SK-N-SH treated with all-trans-retinoic acid at 6 μM for 48 hours (cell line): ENCODE data around the gene IZUMO2.

Experiments used
- ATAC-seq: fragments of 200-7000 bp; cut with Tn5 transposase; 3 replicates; pipeline ENCODE4 v1.9.1; 2020; ENCODE audit warnings: mild to moderate bottlenecking, moderate library complexity
- ARNTL ChIP-seq: fragments of 450-650 bp; formaldehyde crosslinking; IDR thresholded peaks from 2 replicates; pipeline ENCODE4 v1.5.0; 2020; ENCODE audit warnings: low read depth, mild to moderate bottlenecking, moderate library complexity, borderline replicate concordance
- BACH2 ChIP-seq: fragments of 250-450 bp; sonication (Bioruptor Pico); IDR thresholded peaks from 2 replicates; pipeline ENCODE4 v1.9.0; 2021; ENCODE audit warnings: mild to moderate bottlenecking, borderline replicate concordance
- CREB5 ChIP-seq: fragments of 250-450 bp; sonication (Bioruptor Pico); IDR thresholded peaks from 2 replicates; pipeline ENCODE4 v1.5.1; 2020; ENCODE audit warnings: low read depth, mild to moderate bottlenecking, moderate library complexity
- CSDC2 ChIP-seq: fragments of 250-450 bp; sonication (Bioruptor Pico); IDR thresholded peaks from 2 replicates; pipeline ENCODE4 v1.5.0; 2020; ENCODE audit warnings: mild to moderate bottlenecking, moderate library complexity
- CSRNP3 ChIP-seq: fragments of 250-450 bp; sonication (Bioruptor Pico); IDR thresholded peaks from 2 replicates; pipeline ENCODE4 v1.5.1; 2021; ENCODE audit warnings: mild to moderate bottlenecking, moderate library complexity
- PATZ1 ChIP-seq: fragments of 250-450 bp; sonication (Bioruptor Pico); IDR thresholded peaks from 2 replicates; pipeline ENCODE4 v1.8.0; 2020; ENCODE audit warnings: mild to moderate bottlenecking, moderate library complexity, borderline replicate concordance
- POU6F1 ChIP-seq: fragments of 250-450 bp; sonication (Bioruptor Pico); IDR thresholded peaks from 2 replicates; pipeline ENCODE4 v1.8.0; 2021; ENCODE audit warnings: low read depth, mild to moderate bottlenecking, moderate library complexity, borderline replicate concordance
- RARB ChIP-seq: fragments of 250-450 bp; sonication (Bioruptor Pico); IDR thresholded peaks from 2 replicates; pipeline ENCODE4 v1.8.0; 2021; ENCODE audit warnings: mild to moderate bottlenecking, moderate library complexity
- TCF4 ChIP-seq: fragments of 250-450 bp; sonication (Bioruptor Pico); IDR thresholded peaks from 2 replicates; pipeline ENCODE4 v1.8.0; 2021; ENCODE audit warnings: mild to moderate bottlenecking, moderate library complexity, borderline replicate concordance
- TSHZ2 ChIP-seq: fragments of 250-450 bp; sonication (Bioruptor Pico); IDR thresholded peaks from 2 replicates; pipeline ENCODE4 v1.5.0; 2020; ENCODE audit warnings: mild to moderate bottlenecking, moderate library complexity
- ZC3H10 ChIP-seq: fragments of 250-450 bp; sonication (Bioruptor Pico); IDR thresholded peaks from 2 replicates; pipeline ENCODE4 v1.5.1; 2021; ENCODE audit warnings: mild to moderate bottlenecking, moderate library complexity
- ZFP3 ChIP-seq: fragments of 250-450 bp; sonication (Bioruptor Pico); IDR thresholded peaks from 2 replicates; pipeline ENCODE4 v1.5.0; 2020; ENCODE audit warnings: mild to moderate bottlenecking, moderate library complexity
- ZFP30 ChIP-seq: fragments of 450-650 bp; formaldehyde crosslinking; IDR thresholded peaks from 2 replicates; pipeline ENCODE4 v1.5.0; 2022; ENCODE audit warnings: mild to moderate bottlenecking, moderate library complexity
- ZNF565 ChIP-seq: fragments of 450-650 bp; formaldehyde crosslinking; conservative IDR thresholded peaks from 2 replicates; pipeline ENCODE4 v1.5.0; 2020; ENCODE audit warnings: low read depth, mild to moderate bottlenecking, moderate library complexity
- ZNF70 ChIP-seq: fragments of 450-650 bp; formaldehyde crosslinking; IDR thresholded peaks from 2 replicates; pipeline ENCODE4 v1.5.0; 2020; ENCODE audit warnings: mild to moderate bottlenecking, moderate library complexity
- ZNF8 ChIP-seq: fragments of 450-650 bp; formaldehyde crosslinking; IDR thresholded peaks from 2 replicates; pipeline ENCODE4 v1.5.0; 2020; ENCODE audit warnings: mild to moderate bottlenecking, moderate library complexity

IZUMO2 gene

GRCh38 chr19:50196322-50196932 is 33.3 kb upstream of the IZUMO2 start (continued):
- no peak for TF ChIP-seq TSHZ2 (CRISPR knock-in tag)
- no peak for TF ChIP-seq ZNF8 (CRISPR knock-in tag)
- no peak for TF ChIP-seq ARNTL (CRISPR knock-in tag)
- no peak for TF ChIP-seq CSRNP3
- no peak for TF ChIP-seq ZFP30 (CRISPR knock-in tag)
- TF ChIP-seq CREB5, result no peak

GRCh38 chr19:50195224-50195623 is 32.1 kb upstream of the IZUMO2 start:
- ATAC-seq, result no peak
- TF ChIP-seq PATZ1 (CRISPR knock-in tag) (no peak), ZFP3 (CRISPR knock-in tag) (peak; percentile 90)

GRCh38 chr19:50192463-50193211 is 29.6 kb upstream of the IZUMO2 start:
- no peak for TF ChIP-seq ZNF70

GRCh38 chr19:50191216-50191615 is 28.1 kb upstream of the IZUMO2 start:
- no peak for ATAC-seq
- TF ChIP-seq RARB (CRISPR knock-in tag), result no peak
- no peak for TF ChIP-seq CSDC2
- TF ChIP-seq ZNF565, result no peak
- no peak for TF ChIP-seq ZFP30 (CRISPR knock-in tag)
- TF ChIP-seq ZFP3 (CRISPR knock-in tag), result no peak
- no peak for TF ChIP-seq PATZ1 (CRISPR knock-in tag)
- no peak for TF ChIP-seq BACH2 (CRISPR knock-in tag)

More at GRCh38 chr19:50192463-50193211, 29.6 kb upstream of the IZUMO2 start:
- ATAC-seq, result no peak

GRCh38 chr19:50190439-50190891 is 27.4 kb upstream of the IZUMO2 start:
- ATAC-seq, result no peak
- TF ChIP-seq ZC3H10 (CRISPR knock-in tag) (no peak), CREB5 (no peak), ZNF565 (no peak), POU6F1 (CRISPR knock-in tag) (no peak), TCF4 (CRISPR knock-in tag) (no peak), CSDC2 (no peak), CSRNP3 (no peak), ARNTL (CRISPR knock-in tag) (no peak)
